Measurements from ENCODE around the gene FGF6.

DNA sequence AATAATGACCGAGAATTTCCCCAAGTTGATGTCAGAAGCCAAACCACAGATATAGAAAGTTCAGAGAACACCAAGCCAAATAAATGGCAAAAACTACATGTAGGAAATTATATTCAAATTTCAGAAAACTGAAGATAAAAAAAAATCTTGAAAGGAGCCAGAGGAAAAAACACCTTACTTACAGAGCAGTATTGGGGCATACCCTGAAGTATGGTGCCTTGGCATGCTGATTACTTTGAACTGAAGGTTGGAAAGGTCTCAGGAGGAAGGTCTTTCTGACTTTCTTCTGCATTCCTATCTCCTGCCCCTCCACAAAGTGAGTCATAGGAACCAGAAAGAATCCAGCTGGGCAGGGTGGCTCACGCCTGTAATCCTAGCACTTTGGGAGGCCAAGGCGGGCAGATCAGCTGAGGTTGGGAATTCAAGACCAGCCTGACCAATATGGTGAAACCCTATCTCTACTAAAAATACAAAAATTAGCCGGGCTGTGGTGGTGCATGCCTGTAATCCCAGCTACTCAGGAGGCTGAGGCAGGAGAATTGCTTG, 8.8 kb upstream of the FGF6 start:
- TF ChIP-seq, protein P1, sequence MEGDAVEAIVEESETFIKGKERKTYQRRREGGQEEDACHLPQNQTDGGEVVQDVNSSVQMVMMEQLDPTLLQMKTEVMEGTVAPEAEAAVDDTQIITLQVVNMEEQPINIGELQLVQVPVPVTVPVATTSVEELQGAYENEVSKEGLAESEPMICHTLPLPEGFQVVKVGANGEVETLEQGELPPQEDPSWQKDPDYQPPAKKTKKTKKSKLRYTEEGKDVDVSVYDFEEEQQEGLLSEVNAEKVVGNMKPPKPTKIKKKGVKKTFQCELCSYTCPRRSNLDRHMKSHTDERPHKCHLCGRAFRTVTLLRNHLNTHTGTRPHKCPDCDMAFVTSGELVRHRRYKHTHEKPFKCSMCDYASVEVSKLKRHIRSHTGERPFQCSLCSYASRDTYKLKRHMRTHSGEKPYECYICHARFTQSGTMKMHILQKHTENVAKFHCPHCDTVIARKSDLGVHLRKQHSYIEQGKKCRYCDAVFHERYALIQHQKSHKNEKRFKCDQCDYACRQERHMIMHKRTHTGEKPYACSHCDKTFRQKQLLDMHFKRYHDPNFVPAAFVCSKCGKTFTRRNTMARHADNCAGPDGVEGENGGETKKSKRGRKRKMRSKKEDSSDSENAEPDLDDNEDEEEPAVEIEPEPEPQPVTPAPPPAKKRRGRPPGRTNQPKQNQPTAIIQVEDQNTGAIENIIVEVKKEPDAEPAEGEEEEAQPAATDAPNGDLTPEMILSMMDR (IDR thresholded peaks at IDR 0.05; ENCODE audit: low read length), result no peak
- no peak for TF ChIP-seq EZH2 (IDR thresholded peaks at IDR 0.05; ENCODE audit: borderline replicate concordance, low read length)

All from OCI-LY1 (cell line).